SW 1271 (cell line): ENCODE data around the gene SPDL1.
A peak's percentile ranks its signal among the peaks of the same experiment; 100 is the strongest.

Experiments
- DNase-seq, 2 experiments: peaks; one replicate each; lab custom pipeline; 2025; lab: John Stamatoyannopoulos, UW

The SPDL1 gene, protein sequence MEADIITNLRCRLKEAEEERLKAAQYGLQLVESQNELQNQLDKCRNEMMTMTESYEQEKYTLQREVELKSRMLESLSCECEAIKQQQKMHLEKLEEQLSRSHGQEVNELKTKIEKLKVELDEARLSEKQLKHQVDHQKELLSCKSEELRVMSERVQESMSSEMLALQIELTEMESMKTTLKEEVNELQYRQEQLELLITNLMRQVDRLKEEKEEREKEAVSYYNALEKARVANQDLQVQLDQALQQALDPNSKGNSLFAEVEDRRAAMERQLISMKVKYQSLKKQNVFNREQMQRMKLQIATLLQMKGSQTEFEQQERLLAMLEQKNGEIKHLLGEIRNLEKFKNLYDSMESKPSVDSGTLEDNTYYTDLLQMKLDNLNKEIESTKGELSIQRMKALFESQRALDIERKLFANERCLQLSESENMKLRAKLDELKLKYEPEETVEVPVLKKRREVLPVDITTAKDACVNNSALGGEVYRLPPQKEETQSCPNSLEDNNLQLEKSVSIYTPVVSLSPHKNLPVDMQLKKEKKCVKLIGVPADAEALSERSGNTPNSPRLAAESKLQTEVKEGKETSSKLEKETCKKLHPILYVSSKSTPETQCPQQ

DNA sequence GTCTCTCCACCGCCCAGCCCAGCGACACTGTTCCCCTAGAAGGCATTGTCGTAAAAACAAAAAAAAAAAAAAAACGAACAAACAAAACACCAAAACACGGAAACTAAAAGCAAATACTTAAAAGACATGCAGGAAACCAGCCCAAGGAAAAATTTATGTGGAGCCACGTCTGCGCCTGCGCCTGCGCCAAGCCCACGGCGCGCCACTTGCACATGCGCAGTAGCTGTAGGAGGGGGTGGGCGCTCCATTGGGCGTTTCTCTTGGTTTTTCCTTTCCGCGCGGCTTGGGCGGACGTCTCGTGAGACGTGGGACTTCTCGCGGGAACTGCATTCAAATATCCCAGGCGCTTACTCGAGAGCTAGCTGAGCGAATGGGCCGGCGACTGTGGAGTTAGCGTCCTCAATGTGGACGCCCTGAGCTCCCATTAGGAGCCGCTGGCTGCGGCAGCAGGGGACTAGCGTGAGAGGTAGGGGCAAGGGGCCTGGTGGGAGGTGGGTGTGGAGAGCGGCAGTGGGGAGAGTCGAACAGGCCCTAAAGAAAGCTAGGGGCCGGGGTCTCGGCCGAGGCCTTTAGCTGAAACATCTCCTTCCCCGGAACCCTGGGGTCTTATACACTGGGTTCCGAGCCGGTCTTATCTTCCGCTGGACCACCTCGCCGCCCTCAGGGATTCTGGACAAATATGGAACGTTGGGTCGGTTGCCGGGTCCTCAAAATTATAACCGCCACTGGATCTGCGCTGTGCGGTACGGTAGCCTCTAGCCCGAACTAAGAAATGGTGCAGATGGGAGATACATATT lies at the start of gene SPDL1:
SPDL1 (plus strand) TSS at position 350 of the 797 bp plus-strand sequence. CDS start 4,644 bp downstream, outside the sequence.
- DNase-seq: peak; percentile 90 to 97

- no peak for DNase-seq
These were observed 49.2 kb upstream of the SPDL1 start for GRCh38 chr5:169534311-169534880.

DNA sequence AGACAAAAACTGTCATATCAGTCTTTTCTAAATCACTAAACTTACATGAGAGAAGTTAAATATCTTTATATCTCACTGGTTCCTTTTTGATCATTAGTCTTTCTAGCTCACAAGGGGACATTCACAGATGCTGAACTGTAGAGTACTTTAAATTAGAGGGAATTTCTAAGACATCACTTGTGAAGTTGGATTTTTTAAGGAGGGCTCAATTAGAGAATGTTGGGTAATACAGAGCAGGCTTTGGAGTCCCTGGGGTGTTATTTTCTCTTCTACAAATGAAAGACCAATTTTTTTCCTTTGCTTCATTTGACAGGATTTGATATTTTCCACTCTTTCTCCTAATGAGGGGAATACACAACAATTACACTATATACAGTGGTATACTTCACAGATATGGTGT lies 48.6 kb upstream of the SPDL1 start:
- no peak for DNase-seq

GRCh38 chr5:169538944-169539343 lies 44.6 kb upstream of the SPDL1 start:
- no peak for DNase-seq

- no peak for DNase-seq
These were observed 40.8 kb upstream of the SPDL1 start for GRCh38 chr5:169542811-169543210.

- no peak for DNase-seq
These were observed 39.2 kb upstream of the SPDL1 start for GRCh38 chr5:169544264-169544950.

DNA sequence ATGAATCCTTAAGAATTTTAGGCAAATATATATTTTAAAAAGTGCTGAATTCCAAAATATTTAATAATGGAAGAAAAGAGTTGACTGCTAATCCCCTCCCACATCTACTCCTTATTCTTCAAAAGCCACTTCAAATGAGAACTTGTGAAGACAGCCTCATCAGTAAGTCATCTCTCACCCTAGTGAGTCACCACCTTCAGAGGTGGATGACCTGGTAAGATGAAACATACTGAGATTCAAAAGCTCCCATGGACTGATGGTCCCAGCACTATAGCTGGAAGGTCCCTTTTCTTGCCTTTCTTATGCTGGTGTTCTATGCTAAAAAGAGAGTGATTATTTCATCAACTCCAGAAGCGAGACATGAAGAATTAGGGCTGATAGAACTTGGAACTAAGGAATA lies 37.8 kb upstream of the SPDL1 start:
- no peak for DNase-seq

GRCh38 chr5:169546346-169546745 lies 37.2 kb upstream of the SPDL1 start:
- no peak for DNase-seq

DNA sequence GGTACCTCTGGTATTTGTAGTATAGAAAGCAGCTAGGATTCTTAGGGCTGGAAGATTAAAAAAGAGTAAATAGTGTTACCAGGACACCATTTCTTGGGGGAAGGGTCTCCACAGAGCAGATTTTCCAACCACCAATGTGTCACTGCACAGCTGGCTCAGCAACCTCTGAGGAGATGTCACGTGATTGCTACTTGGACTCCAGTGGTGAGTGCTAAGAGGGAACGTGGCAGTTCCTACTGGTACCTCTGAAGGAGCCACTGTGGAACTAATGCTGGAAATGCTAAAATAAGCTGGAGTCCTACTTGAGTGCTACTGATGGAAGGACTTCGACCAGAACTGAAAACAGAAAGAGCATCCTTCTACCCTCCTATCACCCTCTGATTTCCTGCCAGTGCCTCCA lies 36.1 kb upstream of the SPDL1 start:
- no peak for DNase-seq

GRCh38 chr5:169548315-169548714 lies 35.3 kb upstream of the SPDL1 start:
- peak in 1 of 2 experiments; percentile 70 for DNase-seq

- no peak for DNase-seq
These were observed 34.0 kb upstream of the SPDL1 start for GRCh38 chr5:169549453-169550100.

DNA sequence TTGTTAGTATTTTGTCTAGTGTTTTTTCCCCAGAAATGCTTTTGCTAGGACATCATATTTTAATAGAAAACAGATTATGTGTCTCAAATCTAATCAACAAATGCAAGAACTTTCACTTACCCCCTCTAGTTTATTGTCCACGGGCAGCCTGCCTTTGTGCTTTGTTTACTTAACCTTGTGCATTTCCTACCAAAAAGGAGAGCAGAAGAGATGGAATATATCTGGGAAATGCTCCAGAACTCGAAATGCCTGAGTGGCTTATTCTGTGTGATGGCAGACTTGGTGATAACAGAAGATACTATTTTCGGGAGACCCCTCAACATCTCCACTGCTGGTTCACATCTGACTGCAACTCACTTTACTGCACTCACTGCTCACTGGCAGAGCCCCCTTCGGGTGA lies 33.3 kb upstream of the SPDL1 start:
- no peak for DNase-seq

DNA sequence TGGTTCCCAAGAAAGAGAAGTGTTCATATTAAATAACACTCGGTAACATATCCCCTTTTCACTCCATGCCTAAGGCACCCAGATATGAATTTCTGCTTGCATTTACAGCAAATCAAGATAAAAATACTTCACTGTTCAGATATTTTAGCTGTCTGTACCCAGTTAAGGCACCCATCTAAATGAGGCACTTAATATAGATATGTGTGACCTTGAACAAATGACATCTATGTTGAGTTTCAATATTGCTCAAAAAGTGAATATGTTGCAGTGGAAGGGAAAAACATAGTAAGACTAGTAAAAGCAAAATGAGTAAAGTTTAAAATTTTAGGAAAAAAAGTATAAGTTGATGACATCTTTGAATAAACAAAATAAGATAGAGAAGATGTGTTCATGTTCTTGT lies 32.4 kb upstream of the SPDL1 start:
- no peak for DNase-seq

- no peak for DNase-seq
These were observed 31.9 kb upstream of the SPDL1 start for GRCh38 chr5:169551696-169552095.

DNA sequence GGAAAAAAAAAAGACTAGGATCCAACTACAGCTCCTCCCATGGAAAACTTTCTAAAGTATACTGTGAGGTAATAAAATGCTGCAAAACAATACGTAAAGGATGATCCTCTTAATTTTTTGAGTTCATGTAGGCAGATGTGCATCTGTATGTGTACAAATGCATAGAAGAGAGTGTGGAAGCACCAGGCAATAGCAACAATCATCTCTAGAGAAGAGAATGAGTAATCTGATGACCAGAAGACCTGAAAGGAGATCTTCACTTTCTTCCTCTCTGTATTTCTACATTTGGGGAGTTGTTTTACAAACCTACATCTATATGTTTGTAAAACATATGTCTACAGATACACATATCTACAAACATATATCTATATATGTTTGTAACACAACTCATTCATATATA lies 29.3 kb upstream of the SPDL1 start:
- no peak for DNase-seq

DNA sequence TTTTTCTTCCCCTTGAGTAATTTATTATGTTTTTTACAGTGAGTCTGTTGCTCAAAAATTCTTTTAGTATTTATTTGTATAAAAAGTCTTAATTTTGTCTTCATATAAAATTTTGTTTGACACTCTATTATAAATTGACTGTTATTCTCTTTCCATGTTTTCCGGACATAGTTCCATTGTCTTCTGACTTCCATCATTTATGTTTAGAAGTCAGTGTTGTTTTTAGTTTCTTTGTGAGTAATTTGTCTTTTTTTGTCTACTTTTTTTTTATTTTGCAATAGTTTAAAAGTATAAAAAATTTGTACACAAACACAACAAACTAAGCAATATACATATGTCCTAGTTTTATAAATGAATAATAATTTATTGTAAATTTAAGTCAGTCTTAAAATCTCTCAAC lies 25.7 kb upstream of the SPDL1 start:
- peak in 1 of 2 experiments; percentile 21 for DNase-seq

DNA sequence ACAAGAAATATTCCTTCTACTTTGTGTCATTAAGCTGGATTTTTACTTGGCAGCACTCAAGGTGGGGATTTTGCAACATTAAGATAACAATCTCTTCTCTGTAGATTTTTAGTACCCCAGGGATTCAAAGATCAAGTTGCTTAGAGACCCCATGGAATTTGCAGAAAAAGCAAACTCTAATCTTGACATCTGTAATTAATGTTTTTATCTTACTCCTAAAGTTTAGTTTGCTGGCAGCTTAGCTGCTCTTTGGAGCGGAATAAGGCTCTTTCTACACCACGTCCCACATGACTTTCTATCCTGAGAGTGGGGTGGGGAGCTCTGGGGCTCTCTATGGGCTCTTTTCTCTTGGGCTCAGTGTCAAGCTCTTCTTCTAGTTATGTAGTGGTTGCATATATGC lies 21.7 kb upstream of the SPDL1 start:
- no peak for DNase-seq

DNA sequence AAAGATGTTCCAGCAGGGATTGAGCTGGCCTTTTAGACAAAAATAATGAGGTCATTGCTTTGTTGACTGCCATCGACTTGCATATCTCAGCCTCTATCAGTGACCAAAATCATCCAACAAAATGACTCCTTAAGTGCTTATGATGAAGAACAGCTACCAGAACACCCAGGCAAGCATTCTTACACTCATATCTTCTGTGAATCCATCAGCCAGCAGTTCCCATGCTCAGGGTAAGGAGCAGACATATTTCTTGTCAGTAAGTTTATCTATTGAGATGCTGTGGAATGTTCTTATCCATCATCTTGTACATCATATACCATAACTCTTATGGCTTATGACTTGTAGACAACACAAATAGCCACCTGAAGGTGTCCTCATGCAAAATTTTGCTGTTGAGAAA lies 20.2 kb upstream of the SPDL1 start:
- DNase-seq: no peak

- no peak for DNase-seq
These were observed 17.4 kb upstream of the SPDL1 start for GRCh38 chr5:169566202-169566601.

- DNase-seq: no peak
These were observed 16.5 kb upstream of the SPDL1 start for GRCh38 chr5:169567079-169567478.

GRCh38 chr5:169569513-169569912 lies 14.1 kb upstream of the SPDL1 start:
- no peak for DNase-seq
